ENCODE data around the gene FKBP11.

GRCh38 chr12:48946205-48946604 is 20.9 kb upstream of the FKBP11 start:
- TF ChIP-seq CTCF (conservative IDR thresholded peaks at IDR 0.05) (no peak), ZFX (IDR thresholded peaks at IDR 0.05) (no peak)
